CD14-positive monocyte (primary cell): Measurements from ENCODE around the gene ARGFX. TPM values are rescaled to one million over a fixed set of nuclear protein-coding genes. Genes with fewer than 3 reads are reported as not detected.

Experiments used
- DNase-seq, 3 donors: peaks; one replicate each; pipeline ENCODE4 v3.0.0-alpha.2; 2011 to 2022
- H2AFZ ChIP-seq: 2 replicates; pipeline ENCODE4 v1.6.0; 2012; ENCODE audit warnings: mild to moderate bottlenecking, low read depth, low read length, inconsistent platforms; ENCODE audit not compliant: insufficient read depth, poor library complexity, severe bottlenecking
- H3K27ac ChIP-seq, 2 donors: 1 replicate in 1 of 2; 2 replicates in 1 of 2; pipeline ENCODE4 v1.5.1; 2012 to 2013; ENCODE audit warnings: low read length in 2 of 2, control low read depth in 1 of 2, inconsistent platforms in 1 of 2, low read depth in 1 of 2, mild to moderate bottlenecking in 1 of 2
- H3K27me3 ChIP-seq, 2 donors: one replicate each; pipeline versions ENCODE4 v1.6.0 to v1.6.1; 2011 to 2013; ENCODE audit warnings: low read length in 2 of 2; ENCODE audit not compliant: control insufficient read depth in 2 of 2, insufficient read depth in 2 of 2
- H3K36me3 ChIP-seq, 2 donors: replicated peaks in 1 of 2; 1 replicate in 1 of 2; 2 replicates in 1 of 2; pipeline versions ENCODE4 v1.5.1 to v1.6.1; 2012 to 2013; ENCODE audit warnings: low read length in 2 of 2, control low read depth in 1 of 2, inconsistent platforms in 1 of 2, mild to moderate bottlenecking in 1 of 2; ENCODE audit not compliant: insufficient read depth in 2 of 2, control insufficient read depth in 1 of 2
- H3K4me1 ChIP-seq, 2 donors: 1 replicate in 1 of 2; 2 replicates in 1 of 2; pipeline versions ENCODE4 v1.5.1 to v1.6.1; 2012 to 2013; ENCODE audit warnings: low read length in 2 of 2, control low read depth in 1 of 2, inconsistent platforms in 1 of 2, mild to moderate bottlenecking in 1 of 2, moderate library complexity in 1 of 2; ENCODE audit not compliant: insufficient read depth in 2 of 2, control insufficient read depth in 1 of 2
- H3K4me2 ChIP-seq: replicated peaks from 2 replicates; pipeline ENCODE3; 2012; ENCODE audit warnings: low read length, moderate library complexity, mild to moderate bottlenecking; ENCODE audit not compliant: poor library complexity, severe bottlenecking; ENCODE audit errors: extremely low read depth
- H3K4me3 ChIP-seq, 3 experiments: fragments of 200-600 bp in 1 of 3; sonication (generic) in 1 of 3; replicated peaks in 1 of 3; 1 replicate in 2 of 3; 2 replicates in 1 of 3; pipeline ENCODE4 v1.5.1; 2011 to 2013; ENCODE audit warnings: low read length in 3 of 3, mild to moderate bottlenecking in 3 of 3, control low read depth in 2 of 3, low read depth in 2 of 3, inconsistent platforms in 1 of 3, moderate library complexity in 1 of 3
- H3K79me2 ChIP-seq: 2 replicates; pipeline ENCODE4 v1.6.0; 2012; ENCODE audit warnings: mild to moderate bottlenecking, control low read depth, inconsistent platforms, low read length, moderate library complexity; ENCODE audit not compliant: insufficient read depth
- H3K9ac ChIP-seq: 2 replicates; pipeline ENCODE4 v1.6.0; 2017; ENCODE audit warnings: low read length, mild to moderate bottlenecking; ENCODE audit not compliant: insufficient read depth, poor library complexity, severe bottlenecking
- H3K9me3 ChIP-seq, 2 donors: replicated peaks in 1 of 2; 1 replicate in 1 of 2; 2 replicates in 1 of 2; pipeline versions ENCODE4 v1.5.1 to v1.6.1; 2012 to 2013; ENCODE audit warnings: low read length in 2 of 2, control low read depth in 1 of 2; ENCODE audit not compliant: control insufficient read depth in 1 of 2, insufficient read depth in 1 of 2
- H4K20me1 ChIP-seq: 2 replicates; pipeline ENCODE4 v1.6.0; 2012; ENCODE audit warnings: mild to moderate bottlenecking, low read length, control low read depth, moderate library complexity; ENCODE audit not compliant: insufficient read depth
- H3K27ac Mint-ChIP-seq, 7 donors: one replicate each; pipeline ENCODE4 v1.8.0; 2020; ENCODE audit warnings: mild to moderate bottlenecking in 7 of 7, mixed read lengths in 7 of 7, moderate library complexity in 6 of 7, inconsistent platforms in 2 of 7
- H3K27me3 Mint-ChIP-seq, 3 donors: one replicate each; pipeline ENCODE4 v1.8.0; 2021 to 2022; ENCODE audit warnings: low read depth in 3 of 3, mild to moderate bottlenecking in 3 of 3, mixed read lengths in 3 of 3, moderate library complexity in 3 of 3, inconsistent platforms in 1 of 3
- H3K36me3 Mint-ChIP-seq, 2 donors: one replicate each; pipeline ENCODE4 v1.8.0; 2020; ENCODE audit warnings: mixed read lengths in 2 of 2, inconsistent platforms in 1 of 2, mild to moderate bottlenecking in 1 of 2
- H3K4me1 Mint-ChIP-seq: one replicate; pipeline ENCODE4 v1.8.0; 2020; ENCODE audit warnings: mild to moderate bottlenecking, mixed read lengths
- H3K4me3 Mint-ChIP-seq, 2 donors: one replicate each; pipeline ENCODE4 v1.8.0; 2020; ENCODE audit warnings: mild to moderate bottlenecking in 2 of 2, mixed read lengths in 2 of 2, moderate library complexity in 1 of 2
- H3K9me3 Mint-ChIP-seq, 7 donors: one replicate each; pipeline ENCODE4 v1.8.0; 2020 to 2022; ENCODE audit warnings: mixed read lengths in 7 of 7, mild to moderate bottlenecking in 6 of 7, moderate library complexity in 6 of 7, inconsistent platforms in 2 of 7
- CTCF ChIP-seq: fragments of 200-600 bp; IDR thresholded peaks from one replicate; pipeline ENCODE4 v1.8.0; 2022; ENCODE audit warnings: antibody characterized with exemption, mild to moderate bottlenecking
- WGBS: methylation state at CpG from one replicate; pipeline ENCODE4 v1.1.5; 2013; ENCODE audit warnings: missing lambda C conversion rate; ENCODE audit not compliant: insufficient coverage; 5-methylcytosine and 5-hydroxymethylcytosine counted together
- intact Hi-C, 2 donors: fragments of 100-400 bp; cut with micrococcal nuclease; formaldehyde crosslinking; loops; one replicate each; pipeline versions ENCODE4 v1.15.0 to v1.15.1; 2023
- polyA minus RNA-seq: library from RNA; depleted of rRNA, polyadenylated mRNA; stranded (reverse); fragments of >200 nt; gene quantifications from 2 replicates; pipeline ENCODE4 v1.2.3, GENCODE V29; 2012
- polyA plus RNA-seq, 3 donors: library from polyadenylated mRNA; depleted of rRNA in 1 of 3; unstranded in 2 of 3; stranded (reverse) in 1 of 3; fragments of 300-500 nt in 2 of 3; fragments of >200 nt in 1 of 3; fragmentation: Illumina TruSeq in 2 of 3; gene quantifications; 1 replicate in 2 of 3; 2 replicates in 1 of 3; pipeline ENCODE4 v1.2.3, GENCODE V29; 2012 to 2021
- total RNA-seq, 12 experiments: library from RNA in 1 of 12; stranded (reverse) in 1 of 12; fragments of 120-200 nt in 1 of 12; gene quantifications; one replicate each; pipeline ENCODE4 v1.2.4 and lab custom pipeline; 2013 to 2026; ENCODE audit warnings: mixed read lengths in 6 of 12, inconsistent platforms in 1 of 12

The ARGFX gene
- not detected for total RNA-seq (2013)
- polyA plus RNA-seq, result not detected
- not detected in 2 replicates for polyA minus RNA-seq
- 0 to 1.4 (median 0.07) reads per million in 11 experiments for total RNA-seq (lab: John Stamatoyannopoulos, UW)

- DNase-seq, result no peak
- Histone ChIP-seq H3K4me2 (no peak within 1 kb of the TSS), H3K9ac (no peak within 1 kb of the TSS), H3K36me3 (no peaks in the 10 kb centered on the region), H3K4me3 (no peak within 1 kb of the TSS), H3K27me3 (no peaks in the 10 kb centered on the region), H3K79me2 (no peaks in the 10 kb centered on the region), H4K20me1 (no peaks in the 10 kb centered on the region), H3K27ac (no peak within 1 kb of the TSS), H3K4me1 (no peaks in the 10 kb centered on the region), H2AFZ (no peak within 1 kb of the TSS), H3K9me3 (no peaks in the 10 kb centered on the region)
- Mint-ChIP-seq H3K4me3 (no peak within 1 kb of the TSS), H3K4me1 (no peaks in the 10 kb centered on the region), H3K27ac (no peak within 1 kb of the TSS), H3K9me3 (no peaks in the 10 kb centered on the region), H3K36me3 (no peaks in the 10 kb centered on the region), H3K27me3 (peaks cover 1 to 6% (median 4%) of the 10 kb centered on the region in 3 donors)
- no CpG with 5 or more reads among the region's 5 CpGs for WGBS
- TF ChIP-seq CTCF, result no peak
- intact Hi-C loops, result no loop called here
Observed at GRCh38 chr3:121567649-121568048, at the start of gene ARGFX. ARGFX (plus strand) TSS chr3:121567949; CDS start chr3:121570714, 2,765 bp downstream.

- WGBS, result 100% methylated on average over 2 of the region's 5 CpGs
- H3K4me1 Mint-ChIP-seq, result no peaks in the 10 kb centered on the region
Observed at GRCh38 chr3:121517953-121518655, 49.6 kb upstream of the ARGFX start.

More at GRCh38 chr3:121517953-121518655, 49.6 kb upstream of the ARGFX start:
- H3K9me3 ChIP-seq, result no peaks in the 10 kb centered on the region
- no peaks in the 10 kb centered on the region for H3K27me3 ChIP-seq
- H3K9me3 Mint-ChIP-seq, result peaks cover 0 to 6% (median 0%) of the 10 kb centered on the region in 7 donors
- H3K27ac ChIP-seq, result peak overlapping the region in 1 of 2 donors; percentile 16
- H2AFZ ChIP-seq, result no peak overlapping the region
- no peaks in the 10 kb centered on the region for H4K20me1 ChIP-seq
- peaks cover 59 to 85% of the 10 kb centered on the region in 2 donors for H3K36me3 Mint-ChIP-seq
- peak overlapping the region in 1 of 7 donors; percentile 79 for H3K27ac Mint-ChIP-seq
- H3K4me1 ChIP-seq, result no peaks in the 10 kb centered on the region
- DNase-seq, result no peak
- H3K79me2 ChIP-seq, result peaks cover 38% of the 10 kb centered on the region
- no peak overlapping the region for H3K4me3 ChIP-seq
- intact Hi-C loops, result no loop called here
- H3K4me2 ChIP-seq, result no peak overlapping the region
- no peak overlapping the region for H3K9ac ChIP-seq
- no peak for TF ChIP-seq CTCF
- H3K27me3 Mint-ChIP-seq, result no peaks in the 10 kb centered on the region
- H3K4me3 Mint-ChIP-seq, result no peak overlapping the region
- peaks cover 21 to 84% of the 10 kb centered on the region in 2 donors for H3K36me3 ChIP-seq
